ENCODE results near the gene CCT2. TPM values are rescaled to one million over a fixed set of nuclear protein-coding genes. Genes with fewer than 3 reads are reported as not detected.

Gene CCT2
- polyA plus RNA-seq, 1 donor from 2014 or later, result 458 TPM

DNA sequence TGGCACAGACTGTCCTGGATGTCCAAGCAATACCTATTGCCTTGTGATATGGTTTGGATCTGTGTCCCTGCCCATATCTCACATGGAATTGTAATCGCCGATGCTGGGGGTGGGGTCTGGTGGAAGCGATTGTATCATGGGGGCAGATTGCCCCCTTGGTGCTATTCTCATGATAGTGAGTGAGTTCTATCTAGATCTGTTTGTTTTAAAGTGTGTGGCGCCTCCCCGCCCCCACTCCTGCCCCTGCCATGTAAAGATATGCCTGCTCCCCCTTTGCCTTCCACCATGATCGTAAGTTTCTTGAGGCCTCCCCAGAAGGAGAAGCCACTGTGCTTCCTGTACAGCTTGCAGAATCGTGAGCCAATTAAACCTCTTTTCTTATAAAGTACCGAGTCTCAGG, 42.2 kb downstream of the CCT2 start:
- no peaks in the 10 kb centered on the region for H3K9me2 ChIP-seq (ENCODE audit: insufficient read depth, low read length)
- H3K27me3 ChIP-seq (ENCODE audit: insufficient read depth, low read depth, low read length), result no peaks in the 10 kb centered on the region
- H3F3A ChIP-seq (ENCODE audit: insufficient read depth, low read length, poor library complexity, severe bottlenecking), result no peaks in the 10 kb centered on the region
- H3K9me3 ChIP-seq (ENCODE audit: low read length), result no peaks in the 10 kb centered on the region
- no peak overlapping the region for H2AFZ ChIP-seq (ENCODE audit: low read depth, low read length)
- H3K4me2 ChIP-seq (ENCODE audit: low read length), result no peak overlapping the region
- H3K9ac ChIP-seq (ENCODE audit: low read length), result no peak overlapping the region
- H3K27ac ChIP-seq (ENCODE audit: low read length), result no peak overlapping the region
- no peaks in the 10 kb centered on the region for H4K20me1 ChIP-seq (ENCODE audit: insufficient read depth)
- H3K4me3 ChIP-seq (ENCODE audit: low read length), result no peak overlapping the region
- no peaks in the 10 kb centered on the region for H3K36me3 ChIP-seq (ENCODE audit: insufficient read depth, low read length)
- TF ChIP-seq, protein P1, sequence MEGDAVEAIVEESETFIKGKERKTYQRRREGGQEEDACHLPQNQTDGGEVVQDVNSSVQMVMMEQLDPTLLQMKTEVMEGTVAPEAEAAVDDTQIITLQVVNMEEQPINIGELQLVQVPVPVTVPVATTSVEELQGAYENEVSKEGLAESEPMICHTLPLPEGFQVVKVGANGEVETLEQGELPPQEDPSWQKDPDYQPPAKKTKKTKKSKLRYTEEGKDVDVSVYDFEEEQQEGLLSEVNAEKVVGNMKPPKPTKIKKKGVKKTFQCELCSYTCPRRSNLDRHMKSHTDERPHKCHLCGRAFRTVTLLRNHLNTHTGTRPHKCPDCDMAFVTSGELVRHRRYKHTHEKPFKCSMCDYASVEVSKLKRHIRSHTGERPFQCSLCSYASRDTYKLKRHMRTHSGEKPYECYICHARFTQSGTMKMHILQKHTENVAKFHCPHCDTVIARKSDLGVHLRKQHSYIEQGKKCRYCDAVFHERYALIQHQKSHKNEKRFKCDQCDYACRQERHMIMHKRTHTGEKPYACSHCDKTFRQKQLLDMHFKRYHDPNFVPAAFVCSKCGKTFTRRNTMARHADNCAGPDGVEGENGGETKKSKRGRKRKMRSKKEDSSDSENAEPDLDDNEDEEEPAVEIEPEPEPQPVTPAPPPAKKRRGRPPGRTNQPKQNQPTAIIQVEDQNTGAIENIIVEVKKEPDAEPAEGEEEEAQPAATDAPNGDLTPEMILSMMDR (IDR thresholded peaks at IDR 0.05; ENCODE audit: poor library complexity, severe bottlenecking), result no peak
- TF ChIP-seq EZH2 (IDR thresholded peaks at IDR 0.05; ENCODE audit: borderline replicate concordance, insufficient read depth, low read length, poor library complexity, severe bottlenecking), result no peak
- TF ChIP-seq POLR2AphosphoS5 (IDR thresholded peaks at IDR 0.05), result no peak
- no peak for TF ChIP-seq SMC3 (conservative IDR thresholded peaks at IDR 0.05; ENCODE audit: poor library complexity)
- TF ChIP-seq TAF1 (IDR thresholded peaks at IDR 0.05; ENCODE audit: low read depth), result no peak
- TF ChIP-seq, protein P2, sequence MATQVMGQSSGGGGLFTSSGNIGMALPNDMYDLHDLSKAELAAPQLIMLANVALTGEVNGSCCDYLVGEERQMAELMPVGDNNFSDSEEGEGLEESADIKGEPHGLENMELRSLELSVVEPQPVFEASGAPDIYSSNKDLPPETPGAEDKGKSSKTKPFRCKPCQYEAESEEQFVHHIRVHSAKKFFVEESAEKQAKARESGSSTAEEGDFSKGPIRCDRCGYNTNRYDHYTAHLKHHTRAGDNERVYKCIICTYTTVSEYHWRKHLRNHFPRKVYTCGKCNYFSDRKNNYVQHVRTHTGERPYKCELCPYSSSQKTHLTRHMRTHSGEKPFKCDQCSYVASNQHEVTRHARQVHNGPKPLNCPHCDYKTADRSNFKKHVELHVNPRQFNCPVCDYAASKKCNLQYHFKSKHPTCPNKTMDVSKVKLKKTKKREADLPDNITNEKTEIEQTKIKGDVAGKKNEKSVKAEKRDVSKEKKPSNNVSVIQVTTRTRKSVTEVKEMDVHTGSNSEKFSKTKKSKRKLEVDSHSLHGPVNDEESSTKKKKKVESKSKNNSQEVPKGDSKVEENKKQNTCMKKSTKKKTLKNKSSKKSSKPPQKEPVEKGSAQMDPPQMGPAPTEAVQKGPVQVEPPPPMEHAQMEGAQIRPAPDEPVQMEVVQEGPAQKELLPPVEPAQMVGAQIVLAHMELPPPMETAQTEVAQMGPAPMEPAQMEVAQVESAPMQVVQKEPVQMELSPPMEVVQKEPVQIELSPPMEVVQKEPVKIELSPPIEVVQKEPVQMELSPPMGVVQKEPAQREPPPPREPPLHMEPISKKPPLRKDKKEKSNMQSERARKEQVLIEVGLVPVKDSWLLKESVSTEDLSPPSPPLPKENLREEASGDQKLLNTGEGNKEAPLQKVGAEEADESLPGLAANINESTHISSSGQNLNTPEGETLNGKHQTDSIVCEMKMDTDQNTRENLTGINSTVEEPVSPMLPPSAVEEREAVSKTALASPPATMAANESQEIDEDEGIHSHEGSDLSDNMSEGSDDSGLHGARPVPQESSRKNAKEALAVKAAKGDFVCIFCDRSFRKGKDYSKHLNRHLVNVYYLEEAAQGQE (IDR thresholded peaks at IDR 0.05; ENCODE audit: borderline replicate concordance), result no peak
- no peak for TF ChIP-seq MXI1 (conservative IDR thresholded peaks at IDR 0.05; ENCODE audit: poor library complexity, severe bottlenecking)
- TF ChIP-seq EP300 (conservative IDR thresholded peaks at IDR 0.05; ENCODE audit: poor library complexity, severe bottlenecking), result no peak
- no peak for TF ChIP-seq RAD21 (conservative IDR thresholded peaks at IDR 0.05)
- H3K79me2 ChIP-seq (replicated peaks; ENCODE audit: insufficient read depth, low read length), result no peaks in the 10 kb centered on the region

- Histone ChIP-seq H3K4me2 (ENCODE audit: low read length) (no peak overlapping the region), H3K36me3 (ENCODE audit: insufficient read depth, low read length) (no peaks in the 10 kb centered on the region), H3K4me3 (ENCODE audit: low read length) (no peak overlapping the region), H3K9me2 (ENCODE audit: insufficient read depth, low read length) (no peaks in the 10 kb centered on the region), H3K27me3 (ENCODE audit: insufficient read depth, low read depth, low read length) (no peaks in the 10 kb centered on the region), H3K9ac (ENCODE audit: low read length) (no peak overlapping the region), H4K20me1 (ENCODE audit: insufficient read depth) (no peaks in the 10 kb centered on the region), H2AFZ (ENCODE audit: low read depth, low read length) (no peak overlapping the region), H3K79me2 (replicated peaks; ENCODE audit: insufficient read depth, low read length) (no peaks in the 10 kb centered on the region), H3F3A (ENCODE audit: insufficient read depth, low read length, poor library complexity, severe bottlenecking) (no peaks in the 10 kb centered on the region), H3K27ac (ENCODE audit: low read length) (no peak overlapping the region), H3K9me3 (ENCODE audit: low read length) (no peaks in the 10 kb centered on the region)
- TF ChIP-seq, protein P1 (IDR thresholded peaks at IDR 0.05; ENCODE audit: poor library complexity, severe bottlenecking), result no peak
- TF ChIP-seq POLR2AphosphoS5 (IDR thresholded peaks at IDR 0.05), result no peak
- TF ChIP-seq MXI1 (conservative IDR thresholded peaks at IDR 0.05; ENCODE audit: poor library complexity, severe bottlenecking), result no peak
- no peak for TF ChIP-seq EP300 (conservative IDR thresholded peaks at IDR 0.05; ENCODE audit: poor library complexity, severe bottlenecking)
- no peak for TF ChIP-seq EZH2 (IDR thresholded peaks at IDR 0.05; ENCODE audit: borderline replicate concordance, insufficient read depth, low read length, poor library complexity, severe bottlenecking)
- TF ChIP-seq SMC3 (conservative IDR thresholded peaks at IDR 0.05; ENCODE audit: poor library complexity), result no peak
- no peak for TF ChIP-seq TAF1 (IDR thresholded peaks at IDR 0.05; ENCODE audit: low read depth)
- no peak for TF ChIP-seq RAD21 (conservative IDR thresholded peaks at IDR 0.05)
- TF ChIP-seq, protein P2 (IDR thresholded peaks at IDR 0.05; ENCODE audit: borderline replicate concordance), result no peak
Measured at GRCh38 chr12:69630191-69630590, 44.9 kb downstream of the CCT2 start.

All from neural cell (in vitro differentiated cells).